Measurements from ENCODE around the gene PRKAR1A.

PRKAR1A gene

DNA sequence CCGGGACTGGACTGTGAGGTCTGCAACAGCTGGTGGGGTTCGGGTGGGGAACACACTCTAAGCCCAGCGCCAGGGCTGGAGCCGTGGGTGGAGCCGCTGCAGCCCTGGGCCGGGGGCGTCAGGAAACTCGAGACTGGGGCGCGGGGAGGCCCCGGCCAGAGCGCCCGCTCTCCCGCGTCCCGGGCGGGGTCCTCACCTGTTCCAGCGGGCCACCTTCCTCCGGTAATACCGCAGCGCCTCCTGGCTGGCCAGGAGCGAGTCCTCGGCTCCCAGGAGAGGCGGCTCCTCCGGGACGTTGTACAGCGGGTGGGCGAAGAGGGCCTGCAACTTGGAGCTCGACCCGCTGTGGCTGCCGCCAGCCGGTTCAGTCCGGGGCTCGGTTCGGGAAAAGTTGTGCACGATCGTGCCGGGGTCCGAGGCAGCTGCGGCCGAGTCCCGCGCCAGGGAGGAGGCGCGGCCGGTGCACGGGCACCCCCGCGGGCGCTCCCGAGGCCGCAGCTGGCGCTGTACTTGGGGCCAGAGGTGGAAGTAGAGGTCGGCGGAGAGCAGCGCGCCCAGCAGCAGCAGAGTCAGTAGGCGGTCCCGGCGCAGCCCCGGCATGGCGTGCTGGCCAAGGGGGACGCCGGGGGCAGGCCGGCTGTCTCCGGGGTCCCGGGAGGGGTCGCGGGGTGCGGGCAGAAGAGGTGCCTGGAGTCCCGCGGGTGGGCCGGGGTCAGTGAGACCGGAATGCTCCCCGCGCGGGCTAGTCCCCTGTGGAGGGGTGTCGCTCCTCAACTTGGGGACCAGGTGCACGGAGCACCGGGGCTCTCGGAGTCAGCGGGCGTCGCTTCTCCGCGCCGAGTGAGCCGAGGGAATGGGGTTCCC, 88.1 kb downstream of the PRKAR1A start:
- no peak for DNase-seq (ENCODE audit: low spot score)

Data from AG08395 (cell line).